Fibroblast of pulmonary artery (primary cell): Measurements from ENCODE around the gene IRF8.

Source experiments
- DNase-seq: peaks from one replicate; pipeline ENCODE4 v3.0.0-alpha.2; 2010; ENCODE audit warnings: low read depth
- H3K4me3 ChIP-seq: replicated peaks from 2 replicates; pipeline ENCODE4 v1.5.1; 2011; ENCODE audit warnings: low read depth, mild to moderate bottlenecking, control low read depth, low read length, moderate library complexity
- TF ChIP-seq, protein P1 (sequence below): IDR thresholded peaks from 2 replicates; pipeline ENCODE4 v1.5.1; 2011; ENCODE audit warnings: mild to moderate bottlenecking, control low read depth, low read length, inconsistent platforms; ENCODE audit errors: missing control alignments

The IRF8 gene

DNA sequence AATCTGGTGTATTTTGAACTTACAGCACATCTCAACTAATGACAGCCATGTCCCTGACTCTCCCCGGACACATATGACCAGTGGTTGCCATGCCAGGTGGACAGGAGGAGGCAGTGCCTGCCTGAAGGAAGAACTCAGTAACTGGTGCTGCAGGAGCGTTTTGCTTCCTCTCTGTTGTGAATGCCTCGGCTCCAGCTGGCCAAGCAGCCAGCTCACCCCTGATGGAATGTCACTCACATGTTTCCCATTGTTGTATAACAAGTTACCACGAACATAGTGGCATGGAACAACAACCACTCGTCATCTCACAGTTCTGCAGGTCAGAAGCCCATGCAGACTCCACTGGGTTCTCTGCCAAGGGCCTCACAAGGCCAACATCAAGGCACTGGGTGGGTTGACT, 20.1 kb upstream of the IRF8 start:
- H3K4me3 ChIP-seq, result no peak overlapping the region
- DNase-seq, result peak; percentile 88
- TF ChIP-seq, protein P1, sequence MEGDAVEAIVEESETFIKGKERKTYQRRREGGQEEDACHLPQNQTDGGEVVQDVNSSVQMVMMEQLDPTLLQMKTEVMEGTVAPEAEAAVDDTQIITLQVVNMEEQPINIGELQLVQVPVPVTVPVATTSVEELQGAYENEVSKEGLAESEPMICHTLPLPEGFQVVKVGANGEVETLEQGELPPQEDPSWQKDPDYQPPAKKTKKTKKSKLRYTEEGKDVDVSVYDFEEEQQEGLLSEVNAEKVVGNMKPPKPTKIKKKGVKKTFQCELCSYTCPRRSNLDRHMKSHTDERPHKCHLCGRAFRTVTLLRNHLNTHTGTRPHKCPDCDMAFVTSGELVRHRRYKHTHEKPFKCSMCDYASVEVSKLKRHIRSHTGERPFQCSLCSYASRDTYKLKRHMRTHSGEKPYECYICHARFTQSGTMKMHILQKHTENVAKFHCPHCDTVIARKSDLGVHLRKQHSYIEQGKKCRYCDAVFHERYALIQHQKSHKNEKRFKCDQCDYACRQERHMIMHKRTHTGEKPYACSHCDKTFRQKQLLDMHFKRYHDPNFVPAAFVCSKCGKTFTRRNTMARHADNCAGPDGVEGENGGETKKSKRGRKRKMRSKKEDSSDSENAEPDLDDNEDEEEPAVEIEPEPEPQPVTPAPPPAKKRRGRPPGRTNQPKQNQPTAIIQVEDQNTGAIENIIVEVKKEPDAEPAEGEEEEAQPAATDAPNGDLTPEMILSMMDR, result no peak

DNA sequence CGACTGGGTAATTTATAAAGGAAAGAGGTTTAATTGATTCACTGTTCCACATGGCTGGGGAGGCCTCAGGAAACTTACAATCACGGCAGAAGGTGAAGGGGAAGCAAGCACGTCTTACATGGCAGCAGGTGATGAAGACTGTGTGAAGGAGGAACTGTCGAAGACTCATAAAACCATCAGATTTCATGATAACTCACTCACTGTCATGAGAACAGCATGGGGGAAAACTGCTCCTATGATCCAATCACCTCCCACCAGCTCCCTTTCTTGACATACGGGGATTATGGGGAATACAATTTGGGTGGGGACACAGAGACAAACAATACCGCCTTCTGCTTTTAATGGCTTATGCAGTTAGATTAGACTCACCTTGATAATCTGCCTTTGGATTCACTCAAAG, 19.4 kb upstream of the IRF8 start:
- TF ChIP-seq, protein P1, result no peak
- no peak overlapping the region for H3K4me3 ChIP-seq
- no peak for DNase-seq

DNA sequence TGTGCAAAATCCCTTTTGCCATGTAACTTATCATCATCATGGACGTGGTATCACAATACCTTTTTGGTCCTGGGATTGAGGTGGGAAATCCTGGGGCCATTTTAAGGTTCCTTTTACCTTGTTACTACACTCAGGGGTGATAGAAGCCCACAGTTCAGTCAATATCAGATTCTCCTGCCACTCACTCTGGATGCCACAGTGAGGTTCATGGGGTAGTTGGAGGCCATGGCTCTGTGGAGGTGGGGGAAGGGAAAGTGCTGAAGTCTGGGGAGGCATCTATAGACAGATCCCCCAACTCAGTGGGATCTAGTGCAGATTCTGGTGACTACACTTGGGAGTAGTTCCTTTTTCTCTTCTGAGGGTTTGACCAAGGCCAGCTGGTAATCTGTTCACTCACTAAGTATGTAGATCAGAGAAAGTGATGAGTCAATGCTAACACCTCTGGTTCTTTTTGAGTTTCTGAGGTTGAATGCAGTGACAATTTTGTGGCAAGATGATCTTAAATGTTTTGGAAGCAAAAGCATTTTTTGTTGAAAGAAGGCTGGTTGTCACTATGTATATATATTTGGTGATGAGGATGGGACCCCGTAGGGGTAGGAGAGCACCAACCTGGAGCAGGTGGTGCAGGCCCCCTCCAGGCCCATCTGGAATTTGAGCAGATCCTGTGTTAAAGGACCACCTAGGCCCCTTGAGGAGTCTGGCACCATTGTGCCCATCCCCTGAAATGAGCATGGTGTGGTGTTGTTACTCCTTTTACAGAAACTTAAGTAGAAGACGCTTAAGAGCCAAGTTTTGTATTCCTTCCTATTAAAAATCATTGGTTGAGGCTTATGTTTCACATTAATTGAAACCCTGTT, 18.8 kb upstream of the IRF8 start:
- DNase-seq, result no peak
- no peak overlapping the region for H3K4me3 ChIP-seq
- TF ChIP-seq, protein P1, result no peak

DNA sequence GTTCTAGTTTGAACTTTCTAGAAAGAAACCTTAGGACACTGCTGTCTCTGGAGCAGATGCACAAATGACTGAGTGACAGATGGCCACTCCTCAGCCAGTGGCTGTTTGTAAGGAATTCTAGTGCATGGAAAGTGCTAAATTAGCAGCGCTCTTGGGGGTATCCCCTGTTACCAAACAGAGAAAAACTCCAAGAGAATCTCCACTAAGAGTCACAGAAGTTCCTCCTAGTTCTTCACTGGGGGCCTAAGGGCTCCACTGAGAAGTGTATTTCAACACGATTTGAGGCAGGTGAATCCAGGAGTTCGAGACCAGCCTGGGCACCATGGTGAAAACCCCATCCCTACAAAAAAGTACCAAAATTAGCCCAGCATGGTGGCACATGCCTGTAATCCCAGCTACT, 18.1 kb upstream of the IRF8 start:
- no peak for DNase-seq
- no peak overlapping the region for H3K4me3 ChIP-seq
- TF ChIP-seq, protein P1, result no peak

DNA sequence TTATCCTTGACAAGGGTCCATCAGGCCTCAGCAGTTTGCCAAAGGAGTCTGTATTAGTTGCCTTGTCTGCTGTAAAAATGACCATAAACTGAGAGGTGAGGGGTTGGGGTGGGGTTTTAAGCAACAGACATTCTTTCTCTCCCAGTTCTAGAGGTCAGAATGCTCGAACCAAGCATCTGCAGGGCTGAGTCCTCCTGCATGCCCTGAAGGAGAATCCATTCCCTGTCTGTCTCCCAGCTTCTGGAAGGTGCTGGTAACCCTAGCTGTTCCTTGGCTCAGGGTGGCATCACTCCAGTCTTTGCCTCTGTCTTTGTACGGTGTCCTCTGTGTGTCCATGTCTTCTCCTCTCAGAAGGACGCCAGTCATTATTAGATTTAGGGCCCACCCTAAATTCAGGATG, 17.5 kb upstream of the IRF8 start:
- DNase-seq, result no peak
- TF ChIP-seq, protein P1, result no peak
- no peak overlapping the region for H3K4me3 ChIP-seq

DNA sequence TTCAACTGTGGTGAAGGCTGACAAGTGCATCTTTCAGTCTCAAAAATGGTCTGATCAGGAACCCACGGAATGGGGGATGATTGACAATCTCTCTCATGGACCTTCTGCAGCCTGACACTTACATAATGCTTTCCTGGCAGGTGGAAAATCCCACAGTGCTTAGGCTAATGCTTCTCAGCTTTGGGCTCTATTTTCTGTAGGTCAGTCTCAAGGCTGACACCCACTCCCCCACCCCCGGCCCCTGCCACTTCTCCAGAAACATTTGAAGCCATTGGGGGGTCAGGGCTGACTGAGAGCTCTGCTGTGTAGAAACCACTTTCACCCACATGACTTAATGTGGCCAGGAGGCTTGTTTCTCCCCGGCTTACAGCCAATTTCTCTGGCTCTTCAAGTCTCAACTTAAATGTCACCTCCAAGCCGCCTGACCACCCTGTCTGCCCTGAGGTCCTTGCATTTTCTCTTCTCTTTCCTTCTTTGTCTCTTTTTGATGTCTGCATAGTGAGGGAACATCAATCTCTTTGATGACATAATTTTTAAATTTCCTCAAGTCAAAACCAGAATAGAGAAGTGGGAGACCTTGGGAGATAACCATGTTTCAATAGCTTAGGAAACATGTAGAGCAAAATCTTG, 16.7 kb upstream of the IRF8 start:
- no peak overlapping the region for H3K4me3 ChIP-seq
- TF ChIP-seq, protein P1, result no peak
- no peak for DNase-seq

DNA sequence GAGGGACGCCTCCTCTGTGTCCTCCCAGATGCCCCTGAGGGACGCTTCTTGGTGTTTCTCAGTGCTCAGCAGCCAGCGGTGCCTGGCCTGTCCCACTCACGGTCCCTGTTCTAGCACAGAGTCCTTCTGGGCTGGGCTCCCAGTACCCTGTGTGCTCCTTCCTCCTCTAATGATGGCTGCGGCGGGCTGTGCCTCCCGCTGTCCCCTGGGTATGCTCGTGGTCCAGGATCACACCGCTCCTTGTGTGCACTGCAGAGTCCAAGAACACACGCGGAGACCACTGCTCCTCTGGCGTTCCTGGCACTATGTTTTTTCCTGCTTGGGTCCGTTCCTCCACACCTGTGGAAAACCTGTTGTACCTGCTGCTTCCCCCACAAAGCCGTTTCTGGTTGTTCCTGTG, 15.1 kb upstream of the IRF8 start:
- TF ChIP-seq, protein P1, result no peak
- no peak for DNase-seq

More for the DNA sequence above, 15.1 kb upstream of the IRF8 start:
- H3K4me3 ChIP-seq, result no peak overlapping the region
